AML-193 (cell line): ENCODE data around the gene VAMP8.
A peak's percentile ranks its signal among the peaks of the same experiment; 100 is the strongest.
"Not testable (repeated sequence)": the region's sequence is repeated elsewhere in the genome, so short reads cannot be mapped to it uniquely, and the experiment has no call there.

Source experiments
- DNase-seq, 2 experiments: peaks; one replicate each; lab custom pipeline; 2025; lab: John Stamatoyannopoulos, UW

Gene VAMP8

GRCh38 chr2:85579266-85579935 is 2.0 kb downstream of the VAMP8 start:
- DNase-seq, result peak; percentile 70 to 76

- no peak for DNase-seq
Measured at GRCh38 chr2:85580206-85580605, 2.8 kb downstream of the VAMP8 start.

GRCh38 chr2:85582492-85582891 is 5.1 kb downstream of the VAMP8 start:
- DNase-seq, result no peak

- DNase-seq, result no peak
Measured at GRCh38 chr2:85583667-85584353, 6.4 kb downstream of the VAMP8 start.

GRCh38 chr2:85584354-85584856 is 7.0 kb downstream of the VAMP8 start, which contains the start of gene VAMP5:
VAMP5 (plus strand) TSS chr2:85584431; CDS start chr2:85584491, 60 bp downstream.
- no peak for DNase-seq

GRCh38 chr2:85584857-85585780 is 7.7 kb downstream of the VAMP8 start:
- no peak for DNase-seq

- DNase-seq, result no peak
Measured at GRCh38 chr2:85585781-85586105, 8.4 kb downstream of the VAMP8 start.

- DNase-seq, result no peak
Measured at GRCh38 chr2:85588236-85588635, 10.8 kb downstream of the VAMP8 start.

- no peak for DNase-seq
Measured at GRCh38 chr2:85588645-85589044, 11.3 kb downstream of the VAMP8 start.

GRCh38 chr2:85589181-85589580 is 11.8 kb downstream of the VAMP8 start:
- no peak for DNase-seq

GRCh38 chr2:85589982-85590791 is 12.8 kb downstream of the VAMP8 start:
- DNase-seq, result no peak

- DNase-seq, result no peak
Measured at GRCh38 chr2:85590950-85591349, 13.6 kb downstream of the VAMP8 start.

- DNase-seq, result no peak
Measured at GRCh38 chr2:85591563-85591962, 14.2 kb downstream of the VAMP8 start.

GRCh38 chr2:85592299-85592698 is 14.9 kb downstream of the VAMP8 start:
- not testable (repeated sequence) for DNase-seq

- no peak for DNase-seq
Measured at GRCh38 chr2:85593023-85593422, 15.6 kb downstream of the VAMP8 start.

GRCh38 chr2:85594715-85595300 is 17.4 kb downstream of the VAMP8 start:
- no peak for DNase-seq

- DNase-seq, result peak; percentile 97 to 98
Measured at GRCh38 chr2:85595301-85596025, 18.1 kb downstream of the VAMP8 start, which contains the start of gene RNF181. RNF181 (plus strand) TSS chr2:85595745; CDS start chr2:85595764, 19 bp downstream.

GRCh38 chr2:85596026-85596333 is 18.6 kb downstream of the VAMP8 start:
- DNase-seq, result no peak

GRCh38 chr2:85596486-85597143 is 19.2 kb downstream of the VAMP8 start:
- no peak for DNase-seq

GRCh38 chr2:85597241-85597640 is 19.9 kb downstream of the VAMP8 start:
- DNase-seq, result no peak
